Kidney (tissue), 14 donors: ENCODE data around the gene PRKCD. TPM values are rescaled to one million over a fixed set of nuclear protein-coding genes. Genes with fewer than 3 reads are reported as not detected.

Experiments
- DNase-seq, 5 donors: peaks; one replicate each; pipeline ENCODE4 v3.0.0-alpha.2; 2013 to 2020
- FAIRE-seq: peaks from 2 replicates; lab custom pipeline; 2012; peaks lifted over from hg19 to GRCh38; lab: Jason Lieb, UNC
- H3K27ac ChIP-seq, 2 donors: one replicate each; pipeline ENCODE4 v1.7.0; 2013; ENCODE audit warnings: low read depth in 2 of 2, low read length in 2 of 2, inconsistent platforms in 1 of 2
- H3K27me3 ChIP-seq: one replicate; pipeline ENCODE4 v1.7.1; 2013; ENCODE audit warnings: low read length, inconsistent platforms; ENCODE audit not compliant: control insufficient read depth, insufficient read depth
- H3K36me3 ChIP-seq, 3 donors: one replicate each; pipeline versions ENCODE4 v1.7.0 to v1.7.1; 2013; ENCODE audit warnings: low read length in 3 of 3, control low read depth in 1 of 3, inconsistent platforms in 1 of 3; ENCODE audit not compliant: insufficient read depth in 3 of 3, control insufficient read depth in 2 of 3
- H3K4me1 ChIP-seq, 3 donors: one replicate each; pipeline versions ENCODE4 v1.7.0 to v1.7.1; 2013; ENCODE audit warnings: low read length in 3 of 3, inconsistent platforms in 1 of 3, low read depth in 1 of 3; ENCODE audit not compliant: control insufficient read depth in 2 of 3, insufficient read depth in 2 of 3
- H3K4me3 ChIP-seq, 3 donors: one replicate each; pipeline versions ENCODE4 v1.7.0 to v1.8.1; 2013; ENCODE audit warnings: low read length in 3 of 3, control low read depth in 1 of 3, inconsistent platforms in 1 of 3
- H3K9ac ChIP-seq, 3 donors: one replicate each; pipeline versions ENCODE4 v1.7.0 to v1.7.1; 2013; ENCODE audit warnings: low read length in 3 of 3, control low read depth in 1 of 3, inconsistent platforms in 1 of 3
- H3K9me3 ChIP-seq, 3 donors: one replicate each; pipeline versions ENCODE4 v1.7.0 to v1.7.1; 2013; ENCODE audit warnings: low read length in 3 of 3, control low read depth in 1 of 3, inconsistent platforms in 1 of 3; ENCODE audit not compliant: control insufficient read depth in 2 of 3, insufficient read depth in 1 of 3
- CTCF ChIP-seq: IDR thresholded peaks from 3 replicates; pipeline ENCODE4 v1.5.1; 2012; ENCODE audit warnings: mild to moderate bottlenecking, moderate library complexity, borderline replicate concordance; ENCODE audit not compliant: insufficient read depth; ENCODE audit errors: extremely low read depth
- intact Hi-C: fragments of 100-400 bp; cut with DNase I; formaldehyde crosslinking; loops from one replicate; pipeline ENCODE4 v1.11.1; 2022
- polyA plus RNA-seq: library from polyadenylated mRNA; stranded (reverse); fragments of 350-450 nt; fragmentation: Illumina TruSeq; extraction: RNeasy Lipid Tissue Mini Kit (QIAGEN cat#74804); gene quantifications from one replicate; pipeline ENCODE4 v1.2.3, GENCODE V29; 2014; ENCODE audit warnings: low read depth, low replicate concordance; ENCODE audit not compliant: insufficient read depth
- total RNA-seq: library from RNA; stranded (reverse); fragmentation: NEBNext Ultra II Directional; extraction: Animal tissue kit (Norgen Biotek cat#: 25700); gene quantifications from one replicate; pipeline ENCODE4 v1.2.1, GENCODE V29; 2021
- donor health status: control.
- donor health status: control.
- donor health status: control.
- donor health status: control.
- donor health status: control.
- donor health status: DM: yes; HTN: yes; CAD: no.
- donor health status: Normal renal cell carcinoma (clear cell type).

Gene PRKCD
- total and polyA plus RNA-seq, 2 donors from 2014 or later = 26.6 to 29.1 TPM

GRCh38 chr3:53151465-53151864 lies 9.5 kb upstream of the PRKCD start:
- DNase-seq (no peak), FAIRE-seq (no peak)
- no peak for TF ChIP-seq CTCF
- H3K36me3 ChIP-seq = no peaks in the 10 kb centered on the region
- H3K27me3 ChIP-seq = no peaks in the 10 kb centered on the region
- no peak overlapping the region for H3K27ac ChIP-seq
- H3K9me3 ChIP-seq = no peaks in the 10 kb centered on the region
- intact Hi-C loops = no loop called here
- no peak overlapping the region for H3K9ac ChIP-seq
- peaks cover 0 to 42% (median 34%) of the 10 kb centered on the region in 3 donors for H3K4me1 ChIP-seq
- no peak overlapping the region for H3K4me3 ChIP-seq

GRCh38 chr3:53151870-53152660 lies 8.9 kb upstream of the PRKCD start:
- FAIRE-seq = no peak
- no peaks in the 10 kb centered on the region for H3K9me3 ChIP-seq

GRCh38 chr3:53153264-53153823 lies 7.7 kb upstream of the PRKCD start:
- H3K36me3 ChIP-seq = no peaks in the 10 kb centered on the region
- intact Hi-C loops = no loop called here
- no peak overlapping the region for H3K9ac ChIP-seq
- no peak for FAIRE-seq
- no peaks in the 10 kb centered on the region for H3K27me3 ChIP-seq
- no peak for TF ChIP-seq CTCF
- no peak for DNase-seq
- no peak overlapping the region for H3K4me3 ChIP-seq
- H3K27ac ChIP-seq = no peak overlapping the region
- peaks cover 0 to 55% (median 41%) of the 10 kb centered on the region in 3 donors for H3K4me1 ChIP-seq
- H3K9me3 ChIP-seq = no peaks in the 10 kb centered on the region

More at GRCh38 chr3:53151870-53152660, 8.9 kb upstream of the PRKCD start:
- Histone ChIP-seq H3K4me3 (no peak overlapping the region), H3K27ac (no peak overlapping the region), H3K4me1 (peaks cover 0 to 46% (median 34%) of the 10 kb centered on the region in 3 donors), H3K36me3 (no peaks in the 10 kb centered on the region), H3K27me3 (no peaks in the 10 kb centered on the region), H3K9ac (no peak overlapping the region)
- TF ChIP-seq CTCF = no peak
- intact Hi-C loops = no loop called here
- no peak for DNase-seq
